CD4-positive, CD25-positive, alpha-beta regulatory T cell (primary cell): Measurements from ENCODE around the gene CD83. TPM values are rescaled to one million over a fixed set of nuclear protein-coding genes. Genes with fewer than 3 reads are reported as not detected.

Source experiments
- ATAC-seq, 2 donors: fragments of 150-1000 bp; cut with Tn5 transposase; one replicate each; pipeline ENCODE4 v1.10.0; 2021; ENCODE audit warnings: low read depth in 2 of 2, moderate number of reproducible peaks in 2 of 2, moderate library complexity in 1 of 2
- DNase-seq, 3 donors: peaks; one replicate each; pipeline versions ENCODE4 v3.0.0 to v3.0.0-alpha.2; 2012 to 2022; ENCODE audit warnings: mixed read lengths in 1 of 3
- H3K27ac ChIP-seq: one replicate; pipeline ENCODE4 v1.7.0; 2013; ENCODE audit warnings: mild to moderate bottlenecking, low read length; ENCODE audit not compliant: insufficient read depth, poor library complexity, severe bottlenecking
- H3K27me3 ChIP-seq: one replicate; pipeline ENCODE4 v1.7.0; 2013; ENCODE audit warnings: low read length; ENCODE audit not compliant: control insufficient read depth, insufficient read depth
- H3K36me3 ChIP-seq: one replicate; pipeline ENCODE4 v1.7.0; 2013; ENCODE audit warnings: mild to moderate bottlenecking, low read length, moderate library complexity; ENCODE audit not compliant: control insufficient read depth, insufficient read depth
- H3K4me1 ChIP-seq: 2 replicates; pipeline ENCODE4 v1.7.0; 2013; ENCODE audit warnings: mild to moderate bottlenecking, low read length; ENCODE audit not compliant: insufficient read depth, control insufficient read depth, poor library complexity, severe bottlenecking
- H3K4me3 ChIP-seq: one replicate; pipeline ENCODE4 v1.7.0; 2013; ENCODE audit warnings: low read depth, mild to moderate bottlenecking, low read length, moderate library complexity
- H3K9me3 ChIP-seq, 2 experiments: 1 replicate in 1 of 2; 2 replicates in 1 of 2; pipeline ENCODE4 v1.7.0; 2013; ENCODE audit warnings: low read length in 2 of 2, mild to moderate bottlenecking in 1 of 2, moderate library complexity in 1 of 2; ENCODE audit not compliant: control insufficient read depth in 2 of 2
- H3K27ac Mint-ChIP-seq, 3 donors: one replicate each; pipeline ENCODE4 v1.8.0; 2020 to 2022; ENCODE audit warnings: mild to moderate bottlenecking in 3 of 3, mixed read lengths in 3 of 3, moderate library complexity in 2 of 3
- H3K27me3 Mint-ChIP-seq: one replicate; pipeline ENCODE4 v1.8.0; 2022; ENCODE audit warnings: mild to moderate bottlenecking, mixed read lengths
- H3K36me3 Mint-ChIP-seq: one replicate; pipeline ENCODE4 v1.8.0; 2020; ENCODE audit warnings: mixed read lengths
- H3K4me1 Mint-ChIP-seq, 4 donors: one replicate each; pipeline ENCODE4 v1.8.0; 2020 to 2022; ENCODE audit warnings: mixed read lengths in 4 of 4, mild to moderate bottlenecking in 1 of 4
- H3K4me3 Mint-ChIP-seq, 4 donors: one replicate each; pipeline ENCODE4 v1.8.0; 2020 to 2022; ENCODE audit warnings: mild to moderate bottlenecking in 4 of 4, mixed read lengths in 4 of 4, moderate library complexity in 3 of 4
- H3K9me3 Mint-ChIP-seq, 7 donors: one replicate each; pipeline ENCODE4 v1.8.0; 2020 to 2022; ENCODE audit warnings: mixed read lengths in 7 of 7, mild to moderate bottlenecking in 3 of 7, moderate library complexity in 2 of 7
- polyA plus RNA-seq, 4 donors: library from polyadenylated mRNA; unstranded; fragments of 300-500 nt; fragmentation: Illumina TruSeq; gene quantifications; one replicate each; pipeline ENCODE4 v1.2.3, GENCODE V29; 2021
- total RNA-seq: library from RNA; stranded (reverse); gene quantifications from one replicate; pipeline ENCODE4 v1.2.3, GENCODE V29; 2022

Gene CD83
- total and polyA plus RNA-seq, 5 donors from 2014 or later, result 2.4 to 76.8 (median 4.7) TPM

GRCh38 chr6:14128012-14128411 is 10.4 kb downstream of the CD83 start:
- DNase-seq (no peak), ATAC-seq (no peak)
- Histone ChIP-seq H3K9me3 (no peaks in the 10 kb centered on the region), H3K4me3 (no peak overlapping the region), H3K27me3 (no peaks in the 10 kb centered on the region), H3K27ac (no peak overlapping the region), H3K36me3 (peaks cover 12% of the 10 kb centered on the region), H3K4me1 (no peaks in the 10 kb centered on the region)
- Mint-ChIP-seq H3K9me3 (no peaks in the 10 kb centered on the region), H3K27me3 (no peaks in the 10 kb centered on the region), H3K27ac (peak overlapping the region in 1 of 3 donors; percentile 15), H3K4me3 (no peak overlapping the region), H3K4me1 (peaks cover 36 to 55% (median 53%) of the 10 kb centered on the region in 4 donors), H3K36me3 (peaks cover 24% of the 10 kb centered on the region)

- Mint-ChIP-seq H3K4me3 (no peak overlapping the region), H3K27me3 (no peaks in the 10 kb centered on the region), H3K36me3 (peaks cover 29% of the 10 kb centered on the region), H3K9me3 (no peaks in the 10 kb centered on the region), H3K4me1 (peaks cover 31 to 50% (median 47%) of the 10 kb centered on the region in 4 donors), H3K27ac (peak overlapping the region in 1 of 3 donors; percentile 15)
- H3K36me3 ChIP-seq, result peaks cover 17% of the 10 kb centered on the region
- no peak overlapping the region for H3K27ac ChIP-seq
- H3K27me3 ChIP-seq, result no peaks in the 10 kb centered on the region
- DNase-seq, result no peak
- no peak overlapping the region for H3K4me3 ChIP-seq
- no peaks in the 10 kb centered on the region for H3K9me3 ChIP-seq
- no peaks in the 10 kb centered on the region for H3K4me1 ChIP-seq
- no peak for ATAC-seq
Measured at GRCh38 chr6:14128746-14129145, 11.2 kb downstream of the CD83 start.

- ATAC-seq (peak in 1 of 2 donors; percentile 58), DNase-seq (peak in 2 of 3 donors; percentile 28 to 64)
- Mint-ChIP-seq H3K4me3 (no peak overlapping the region), H3K4me1 (peaks cover 26 to 48% (median 45%) of the 10 kb centered on the region in 4 donors), H3K36me3 (peaks cover 36% of the 10 kb centered on the region), H3K27ac (peak overlapping the region in 1 of 3 donors; percentile 6), H3K9me3 (no peaks in the 10 kb centered on the region), H3K27me3 (no peaks in the 10 kb centered on the region)
- peaks cover 25% of the 10 kb centered on the region for H3K36me3 ChIP-seq
- H3K27me3 ChIP-seq, result no peaks in the 10 kb centered on the region
- no peak overlapping the region for H3K27ac ChIP-seq
- H3K9me3 ChIP-seq, result no peaks in the 10 kb centered on the region
- no peak overlapping the region for H3K4me3 ChIP-seq
- H3K4me1 ChIP-seq, result no peaks in the 10 kb centered on the region
Measured at GRCh38 chr6:14129575-14129974, 12.0 kb downstream of the CD83 start.

- Mint-ChIP-seq H3K27ac (peak overlapping the region in 2 of 3 donors; percentile 14 to 38), H3K4me3 (no peak overlapping the region), H3K4me1 (peaks cover 21 to 39% (median 37%) of the 10 kb centered on the region in 4 donors), H3K9me3 (no peaks in the 10 kb centered on the region), H3K36me3 (peaks cover 33% of the 10 kb centered on the region), H3K27me3 (no peaks in the 10 kb centered on the region)
- H3K9me3 ChIP-seq, result no peaks in the 10 kb centered on the region
- no peak overlapping the region for H3K27ac ChIP-seq
- peaks cover 35% of the 10 kb centered on the region for H3K36me3 ChIP-seq
- H3K4me3 ChIP-seq, result no peak overlapping the region
- DNase-seq (no peak), ATAC-seq (no peak)
- no peaks in the 10 kb centered on the region for H3K4me1 ChIP-seq
- H3K27me3 ChIP-seq, result no peaks in the 10 kb centered on the region
Measured at GRCh38 chr6:14130435-14131075, 13.0 kb downstream of the CD83 start.

GRCh38 chr6:14131579-14131978 is 14.0 kb downstream of the CD83 start:
- Histone ChIP-seq H3K27ac (no peak overlapping the region), H3K27me3 (no peaks in the 10 kb centered on the region), H3K4me3 (no peak overlapping the region), H3K36me3 (peaks cover 40% of the 10 kb centered on the region), H3K9me3 (no peaks in the 10 kb centered on the region), H3K4me1 (no peaks in the 10 kb centered on the region)
- Mint-ChIP-seq H3K36me3 (peaks cover 40% of the 10 kb centered on the region), H3K27me3 (no peaks in the 10 kb centered on the region), H3K4me3 (no peak overlapping the region), H3K9me3 (no peaks in the 10 kb centered on the region), H3K27ac (peak overlapping the region in 1 of 3 donors; percentile 38), H3K4me1 (peaks cover 18 to 31% (median 30%) of the 10 kb centered on the region in 4 donors)
- ATAC-seq (no peak), DNase-seq (no peak)

- Histone ChIP-seq H3K36me3 (peaks cover 40% of the 10 kb centered on the region), H3K27ac (no peak overlapping the region), H3K4me3 (no peak overlapping the region), H3K4me1 (no peaks in the 10 kb centered on the region), H3K27me3 (no peaks in the 10 kb centered on the region), H3K9me3 (no peaks in the 10 kb centered on the region)
- ATAC-seq, result no peak
- no peaks in the 10 kb centered on the region for H3K27me3 Mint-ChIP-seq
- H3K36me3 Mint-ChIP-seq, result peaks cover 40% of the 10 kb centered on the region
- H3K9me3 Mint-ChIP-seq, result peaks cover 0 to 2% (median 0%) of the 10 kb centered on the region in 7 donors
- H3K4me3 Mint-ChIP-seq, result no peak overlapping the region
- no peak for DNase-seq
- H3K4me1 Mint-ChIP-seq, result peaks cover 18 to 30% (median 28%) of the 10 kb centered on the region in 4 donors
- H3K27ac Mint-ChIP-seq, result no peak overlapping the region
Measured at GRCh38 chr6:14132244-14132920, 14.8 kb downstream of the CD83 start.

GRCh38 chr6:14132921-14133275 is 15.3 kb downstream of the CD83 start:
- Histone ChIP-seq H3K27ac (no peak overlapping the region), H3K36me3 (peaks cover 40% of the 10 kb centered on the region), H3K4me1 (no peaks in the 10 kb centered on the region), H3K4me3 (no peak overlapping the region), H3K27me3 (no peaks in the 10 kb centered on the region), H3K9me3 (no peaks in the 10 kb centered on the region)
- H3K4me3 Mint-ChIP-seq, result no peak overlapping the region
- peaks cover 40% of the 10 kb centered on the region for H3K36me3 Mint-ChIP-seq
- H3K27ac Mint-ChIP-seq, result no peak overlapping the region
- DNase-seq (no peak), ATAC-seq (no peak)
- H3K9me3 Mint-ChIP-seq, result peaks cover 0 to 2% (median 0%) of the 10 kb centered on the region in 7 donors
- peaks cover 13 to 26% (median 24%) of the 10 kb centered on the region in 4 donors for H3K4me1 Mint-ChIP-seq
- no peaks in the 10 kb centered on the region for H3K27me3 Mint-ChIP-seq
